ENCODE results near the gene OXCT1.
A peak's percentile ranks its signal among the peaks of the same experiment; 100 is the strongest.
"Not testable (repeated sequence)": the region's sequence is repeated elsewhere in the genome, so short reads cannot be mapped to it uniquely, and the experiment has no call there.

OXCT1 gene

GRCh38 chr5:41874512-41875060, 4.4 kb upstream of the OXCT1 start:
- no peak for DNase-seq (ENCODE audit: low spot score)

- DNase-seq (ENCODE audit: low spot score) = no peak
These were observed 1.6 kb upstream of the OXCT1 start for GRCh38 chr5:41871852-41872251.

DNA sequence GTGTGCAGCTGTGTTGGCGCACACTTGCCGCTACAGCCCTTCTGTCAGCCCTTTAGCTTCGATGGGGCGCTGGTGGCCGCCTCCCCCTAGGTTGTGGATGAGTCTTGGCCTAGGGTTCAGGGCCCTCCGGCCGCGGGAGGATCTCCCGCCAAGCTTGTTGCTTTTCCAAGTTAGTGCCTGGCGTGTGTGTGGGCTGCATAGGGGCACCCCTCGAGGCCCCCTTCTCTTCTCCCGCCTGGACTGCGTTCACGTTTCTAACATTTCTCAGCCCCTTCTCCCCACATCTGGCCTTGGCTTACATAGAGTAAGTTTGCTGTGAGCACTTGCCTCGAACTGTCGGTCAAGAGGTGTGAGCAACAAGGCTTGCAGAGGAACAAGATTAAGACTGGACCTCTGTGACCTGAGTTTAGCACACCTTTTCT, 413 bp upstream of the OXCT1 start:
- no peak for DNase-seq (ENCODE audit: low spot score)

DNA sequence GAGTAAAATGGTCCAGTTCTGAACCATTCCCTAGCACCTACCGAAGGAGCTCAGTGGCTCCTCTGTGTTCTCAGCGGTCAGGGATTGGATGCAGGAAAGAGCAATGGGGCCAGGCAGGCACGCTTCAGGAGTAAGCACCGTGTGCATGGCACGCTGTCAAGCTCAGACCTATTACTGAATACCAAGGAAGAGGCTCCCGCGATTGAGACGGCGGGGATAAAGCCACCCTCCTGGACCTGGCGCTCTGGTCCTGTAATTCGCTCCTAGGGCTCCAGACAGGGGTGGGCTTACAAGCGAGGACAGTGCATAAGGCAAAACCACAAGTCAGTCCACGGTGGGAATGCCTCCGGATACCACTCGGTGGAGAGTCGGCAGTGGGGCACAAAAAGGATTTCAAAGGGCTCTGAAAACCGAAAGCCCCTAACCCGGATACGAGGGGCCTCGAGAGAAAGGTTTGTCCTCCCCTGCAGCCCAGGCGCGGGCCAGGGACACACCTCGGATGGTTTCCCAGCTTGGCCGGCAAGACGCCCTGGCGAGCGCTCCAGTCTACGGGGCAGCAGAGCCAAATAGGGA, 988 bp downstream of the OXCT1 start:
- no peak for DNase-seq (ENCODE audit: low spot score)

DNA sequence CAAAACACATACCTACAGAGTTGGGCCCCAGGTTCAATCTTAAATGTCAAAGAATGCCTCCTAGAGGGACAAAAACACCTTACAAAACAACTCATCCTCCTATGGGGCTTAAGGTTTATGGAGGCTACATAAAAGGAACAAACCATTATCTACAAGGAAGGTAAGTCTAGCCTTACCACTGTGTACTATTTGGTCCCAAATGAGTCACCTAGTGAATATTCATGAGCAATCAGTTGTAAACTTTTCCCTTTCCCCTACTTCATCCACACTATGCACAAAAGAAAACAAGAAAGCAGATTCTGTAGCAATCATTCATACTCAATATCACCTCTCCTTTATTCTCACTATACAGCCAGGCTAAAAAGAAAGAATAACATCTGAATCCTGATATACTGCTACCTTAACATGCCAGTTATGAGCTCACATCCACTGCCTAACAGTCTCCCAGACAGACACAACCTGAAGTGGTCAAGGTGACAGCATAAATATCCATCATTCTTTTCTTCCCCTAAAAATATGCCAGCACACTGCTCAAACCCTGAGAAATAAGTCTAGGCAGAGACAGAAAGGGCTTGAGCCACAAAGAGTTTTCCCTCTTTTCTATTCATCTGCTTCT, 6.2 kb downstream of the OXCT1 start:
- DNase-seq (ENCODE audit: low spot score) = no peak

DNA sequence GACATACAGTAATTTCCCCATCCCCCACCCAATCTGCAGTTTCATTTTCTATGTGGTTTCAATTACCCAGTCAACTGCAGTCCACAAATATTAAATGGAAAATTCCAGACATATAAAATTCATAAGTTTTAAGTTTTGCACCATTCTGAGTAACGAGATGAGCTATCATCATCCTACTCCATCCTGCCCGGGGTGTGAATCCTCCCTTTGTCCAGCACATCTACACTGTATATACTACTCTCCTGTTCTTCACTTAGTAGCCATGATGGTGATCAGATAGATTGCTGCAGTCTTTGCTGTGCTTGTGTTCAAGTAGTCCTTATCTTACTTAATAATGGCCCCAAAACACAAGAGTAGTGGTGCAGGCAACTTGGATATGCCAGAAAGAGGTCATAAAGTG, 11.3 kb downstream of the OXCT1 start:
- no peak for DNase-seq (ENCODE audit: low spot score)

GRCh38 chr5:41857989-41858388, 12.2 kb downstream of the OXCT1 start:
- DNase-seq (ENCODE audit: low spot score) = no peak

DNA sequence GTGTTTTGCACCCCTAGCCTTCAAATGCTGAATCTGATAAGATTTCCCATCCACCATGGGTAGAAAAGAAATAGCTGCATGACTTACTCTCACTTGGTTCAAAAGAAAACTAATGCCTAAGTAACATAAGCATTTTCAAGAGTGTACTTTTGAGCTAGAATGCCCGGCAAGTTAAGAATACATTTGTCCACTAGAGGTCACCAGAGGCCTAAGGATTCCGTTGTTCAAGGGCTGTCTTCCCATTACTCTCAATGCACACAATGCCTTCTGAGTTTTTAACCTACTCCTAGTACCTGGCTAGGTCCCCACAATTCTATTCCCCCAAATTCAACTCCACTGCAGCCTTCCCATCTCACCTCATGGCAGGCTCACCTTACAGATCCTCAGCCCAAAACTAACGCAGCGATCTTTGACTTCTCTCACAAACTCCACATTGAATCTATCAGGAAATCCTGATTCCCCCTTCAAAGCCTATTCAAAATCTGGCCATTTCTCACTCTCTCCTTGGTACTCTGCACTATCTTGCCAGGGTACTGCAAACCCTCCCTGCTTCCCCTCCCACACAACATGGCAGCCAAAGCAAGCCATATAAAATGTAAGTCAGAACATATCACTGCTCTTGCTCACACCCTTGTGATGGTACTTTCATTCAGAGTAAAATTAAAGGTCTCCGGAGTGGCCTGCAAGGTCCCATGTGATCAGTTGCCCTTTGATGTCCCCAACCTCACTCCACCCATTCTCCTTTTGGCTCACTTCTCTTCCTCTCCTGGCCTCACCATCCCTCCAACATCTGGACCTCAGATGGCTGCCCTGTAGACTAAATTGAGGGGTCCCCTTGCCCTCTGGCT, 13.4 kb downstream of the OXCT1 start:
- peak; percentile 85 for DNase-seq (ENCODE audit: low spot score)

DNA sequence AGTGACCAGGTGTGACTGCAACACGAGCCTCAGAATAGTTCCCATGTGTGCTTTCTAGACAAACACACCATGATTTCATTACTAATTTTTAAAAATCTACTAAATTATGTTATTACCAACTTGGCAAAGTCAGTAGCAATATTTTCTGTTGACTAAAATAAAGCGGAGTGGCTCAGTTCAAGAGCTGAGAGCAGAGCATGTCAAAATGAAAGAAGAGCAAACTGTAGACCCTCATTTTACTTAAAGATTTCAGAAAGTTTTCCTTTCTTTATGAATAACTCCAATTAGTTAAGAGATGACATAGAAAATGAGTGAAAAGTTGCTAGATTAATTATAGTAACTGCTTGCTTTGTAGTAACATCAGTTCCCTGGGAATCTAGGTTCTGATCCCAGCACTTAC, 17.9 kb downstream of the OXCT1 start:
- DNase-seq (ENCODE audit: low spot score) = no peak

- DNase-seq (ENCODE audit: low spot score) = no peak
These were observed 19.1 kb downstream of the OXCT1 start for GRCh38 chr5:41851116-41851515.

- DNase-seq (ENCODE audit: low spot score) = no peak
These were observed 21.2 kb downstream of the OXCT1 start for GRCh38 chr5:41848983-41849382.

DNA sequence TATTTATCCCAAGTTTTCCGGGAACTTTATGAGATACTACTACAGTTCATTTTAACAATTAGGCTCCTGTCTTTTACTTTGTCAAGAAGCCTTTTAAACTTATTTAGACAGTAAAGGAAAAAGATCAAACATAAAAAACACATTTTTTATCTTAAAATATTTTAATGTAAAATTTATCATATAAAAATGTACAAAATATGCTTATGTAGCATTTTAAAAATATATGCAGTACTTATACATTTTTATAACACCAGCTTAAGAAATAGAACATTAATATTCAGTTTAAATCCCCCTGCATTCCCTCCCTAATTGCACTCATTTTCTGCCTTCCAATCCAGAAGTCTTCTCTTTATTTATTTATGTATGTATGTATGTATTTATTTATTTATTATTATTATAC, 24.5 kb downstream of the OXCT1 start:
- DNase-seq (ENCODE audit: low spot score) = not testable (repeated sequence)

- DNase-seq (ENCODE audit: low spot score) = no peak
These were observed 25.7 kb downstream of the OXCT1 start for GRCh38 chr5:41844502-41844901.

DNA sequence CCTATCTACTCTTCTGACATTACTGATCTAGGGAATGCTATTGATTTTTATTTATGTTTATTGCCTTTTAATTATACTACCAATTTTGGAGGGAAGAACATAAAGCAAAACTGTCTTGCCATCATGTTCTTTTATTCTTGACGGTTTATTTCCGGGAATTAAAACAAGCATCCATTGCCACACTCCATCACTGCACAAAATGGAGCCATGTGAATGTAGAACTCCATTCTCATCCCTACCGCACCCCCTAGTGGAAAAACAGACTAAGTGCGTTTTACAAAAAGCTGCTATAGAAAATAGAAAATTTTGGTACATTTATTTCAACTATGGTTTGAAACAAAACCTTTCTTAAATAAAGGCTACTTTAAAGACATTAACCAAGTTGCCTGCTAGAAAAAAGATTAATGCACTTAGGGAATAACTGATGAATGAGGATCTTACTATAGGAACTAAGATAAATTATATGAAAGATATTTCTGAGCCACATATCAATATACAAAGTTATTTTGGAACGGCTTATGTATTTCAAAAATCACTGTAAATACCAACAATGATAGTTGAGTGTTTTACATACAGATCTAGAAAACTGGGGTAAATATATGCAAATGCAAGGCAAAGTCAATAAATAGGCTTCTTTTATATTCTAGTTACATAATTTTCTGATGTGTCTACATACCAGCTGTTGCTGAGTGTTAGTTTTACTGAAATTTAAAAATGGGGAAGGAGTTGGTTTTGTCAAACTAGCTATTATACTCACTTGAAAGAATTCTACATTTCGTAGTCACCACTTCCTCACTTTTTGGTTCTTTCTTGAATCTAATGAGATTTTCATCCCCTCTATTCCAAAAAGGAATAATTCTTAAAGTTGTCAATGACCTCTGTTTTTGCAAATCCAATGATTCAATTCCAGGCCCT, 26.5 kb downstream of the OXCT1 start:
- DNase-seq (ENCODE audit: low spot score) = peak; percentile 76

DNA sequence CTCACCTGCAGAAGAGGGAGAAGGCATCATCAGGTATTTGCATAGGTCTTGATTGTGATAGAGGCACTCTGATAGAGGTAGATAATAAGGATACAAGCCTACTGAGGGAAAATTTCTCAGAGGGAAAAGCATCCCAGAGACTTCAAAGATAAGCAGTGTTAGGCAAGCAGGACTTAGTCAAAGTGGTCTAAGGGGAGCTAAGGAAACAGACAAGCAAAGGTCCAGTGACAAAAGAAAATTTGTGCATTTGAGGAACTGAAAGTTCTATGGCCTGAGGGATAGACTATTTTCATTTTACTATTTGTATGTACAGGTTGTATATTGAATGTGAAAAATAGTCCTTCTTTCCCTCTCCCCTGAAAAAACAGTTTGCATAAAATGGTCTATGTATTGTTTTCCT, 27.4 kb downstream of the OXCT1 start:
- DNase-seq (ENCODE audit: low spot score) = no peak

DNA sequence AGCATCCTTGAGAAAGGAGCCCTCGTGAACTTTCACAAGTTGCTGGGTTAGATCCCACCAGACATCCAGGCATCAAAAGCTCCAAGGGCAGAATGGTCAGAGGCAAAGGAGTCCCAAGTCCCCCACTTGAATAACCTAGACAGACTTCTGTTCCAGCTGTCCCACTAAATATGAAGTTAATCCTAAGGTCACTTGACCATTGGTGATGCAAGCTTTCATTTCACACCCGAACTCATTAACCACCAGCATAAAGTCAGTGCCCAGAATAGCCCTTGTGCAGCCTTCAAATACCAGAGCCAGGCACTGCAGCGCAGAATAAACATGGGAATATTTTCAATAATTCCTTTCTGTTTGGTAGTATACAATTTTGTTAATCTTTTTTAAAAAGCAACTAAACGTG, 28.9 kb downstream of the OXCT1 start:
- no peak for DNase-seq (ENCODE audit: low spot score)

GRCh38 chr5:41840251-41840650, 30.0 kb downstream of the OXCT1 start:
- no peak for DNase-seq (ENCODE audit: low spot score)

GRCh38 chr5:41837793-41838192, 32.4 kb downstream of the OXCT1 start:
- no peak for DNase-seq (ENCODE audit: low spot score)

- no peak for DNase-seq (ENCODE audit: low spot score)
These were observed 34.6 kb downstream of the OXCT1 start for GRCh38 chr5:41835645-41836044.

GRCh38 chr5:41834506-41834905, 35.7 kb downstream of the OXCT1 start:
- DNase-seq (ENCODE audit: low spot score) = no peak

DNA sequence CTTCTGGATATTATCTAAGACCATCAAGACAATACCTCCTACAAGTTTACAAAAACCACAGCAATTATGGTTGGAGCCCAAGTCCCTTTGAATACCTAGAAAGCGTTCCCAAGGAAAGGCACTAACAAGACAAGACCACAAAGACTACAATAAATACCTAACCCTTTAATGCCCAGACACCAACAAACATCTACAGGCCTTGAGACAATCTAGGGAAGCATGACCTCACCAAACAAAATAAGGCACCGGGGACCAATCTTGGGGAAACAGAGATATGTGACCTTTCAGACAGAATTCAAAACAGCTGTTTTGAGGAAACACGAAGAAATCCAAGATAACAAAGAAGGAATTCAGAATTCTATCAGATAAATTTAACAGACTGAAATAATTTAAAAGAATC, 37.8 kb downstream of the OXCT1 start:
- no peak for DNase-seq (ENCODE audit: low spot score)

GRCh38 chr5:41831155-41831554, 39.1 kb downstream of the OXCT1 start:
- no peak for DNase-seq (ENCODE audit: low spot score)
